Stimulated activated CD4-positive, alpha-beta T cell treated with anti-CD3 and anti-CD28 coated beads, Interleukin-2, amount 100 ng/mL, for 24 hours (primary cell): ENCODE measurements around the gene CLIC4.
"Not testable (repeated sequence)": the region's sequence is repeated elsewhere in the genome, so short reads cannot be mapped to it uniquely, and the experiment has no call there.

Source experiments
- DNase-seq, 2 donors: peaks; one replicate each; pipeline ENCODE4 v3.0.0-alpha.2; 2020

The CLIC4 gene

DNA sequence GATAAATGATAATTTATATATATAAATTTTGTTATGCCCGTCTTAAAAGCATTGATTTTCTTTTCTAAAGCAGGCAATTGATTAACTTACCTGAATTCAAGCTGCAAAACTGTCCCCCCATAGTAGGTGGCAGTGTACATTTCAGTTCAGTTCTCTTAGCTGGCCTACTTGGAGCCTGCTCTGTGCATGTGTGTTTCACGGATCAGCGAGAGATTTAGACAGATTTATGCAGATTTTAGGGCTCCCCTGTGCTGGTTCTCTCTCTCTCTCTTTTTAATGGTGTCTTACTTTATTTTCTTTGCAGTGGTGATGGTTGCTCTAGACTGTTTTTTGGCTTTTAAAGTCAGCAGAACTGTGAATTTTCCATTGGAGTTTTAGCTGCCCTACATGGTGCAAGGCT lies 30.7 kb downstream of the CLIC4 start:
- DNase-seq: no peak

- no peak for DNase-seq
Measured at GRCh38 chr1:24776821-24777220, 31.6 kb downstream of the CLIC4 start.

GRCh38 chr1:24778141-24778540 lies 32.9 kb downstream of the CLIC4 start:
- no peak for DNase-seq

DNA sequence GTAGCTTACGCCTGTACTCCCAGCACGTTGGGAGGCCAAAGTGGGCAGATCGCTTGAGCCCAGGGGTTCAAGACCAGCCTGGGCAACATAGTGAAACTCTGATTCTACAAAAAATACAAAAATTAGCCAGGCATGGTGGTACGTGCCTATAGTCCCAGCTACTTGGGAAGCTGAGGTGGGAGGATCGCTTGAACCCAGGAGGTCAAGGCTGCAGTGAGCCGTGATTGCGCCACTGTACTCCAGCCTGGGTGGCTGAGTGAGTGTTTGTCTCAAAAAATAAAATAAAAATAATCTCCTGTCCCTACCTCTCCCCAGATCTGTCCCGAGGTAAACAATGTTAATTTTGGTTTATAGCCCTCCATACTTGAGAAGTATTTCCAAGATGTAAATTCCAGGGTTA lies 34.0 kb downstream of the CLIC4 start:
- not testable (repeated sequence) for DNase-seq

DNA sequence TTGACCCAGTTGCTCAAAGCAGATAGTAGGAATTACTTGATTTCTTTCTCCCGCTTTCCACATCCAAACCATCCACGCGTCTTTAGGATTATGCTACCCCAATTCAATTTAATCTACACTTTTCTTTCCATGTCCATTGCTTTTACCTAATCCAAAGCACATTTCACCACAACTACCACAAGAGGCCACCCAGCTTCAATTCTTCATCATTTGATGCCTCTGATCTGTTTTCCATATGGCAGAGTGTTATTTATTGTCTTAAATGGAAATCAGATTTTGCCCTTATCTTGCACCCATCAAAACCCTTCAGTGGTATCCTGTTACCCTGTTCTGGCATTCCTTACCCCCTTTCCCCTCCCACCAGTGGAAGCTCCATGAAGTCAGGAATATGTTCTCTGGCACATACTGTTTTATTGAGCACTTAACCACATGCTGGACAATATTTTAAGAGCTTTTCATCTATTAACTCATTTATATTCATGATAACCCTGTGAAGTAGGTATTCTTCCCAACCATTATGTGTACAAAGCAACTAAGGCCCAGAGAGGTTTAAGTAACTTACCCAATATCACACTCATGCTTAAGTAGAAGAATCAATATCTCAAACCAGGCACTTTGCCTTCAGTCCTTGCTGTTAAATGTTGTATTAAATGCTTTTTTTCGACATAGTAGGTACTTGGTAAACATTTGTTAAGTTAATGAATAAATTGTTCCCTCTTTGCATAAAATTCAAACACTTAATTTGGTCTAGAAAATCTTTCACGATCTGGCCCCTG lies 34.6 kb downstream of the CLIC4 start:
- DNase-seq: no peak

- DNase-seq: not testable (repeated sequence)
Measured at GRCh38 chr1:24780626-24781025, 35.4 kb downstream of the CLIC4 start.

- no peak for DNase-seq
Measured at GRCh38 chr1:24782689-24783088, 37.4 kb downstream of the CLIC4 start.

DNA sequence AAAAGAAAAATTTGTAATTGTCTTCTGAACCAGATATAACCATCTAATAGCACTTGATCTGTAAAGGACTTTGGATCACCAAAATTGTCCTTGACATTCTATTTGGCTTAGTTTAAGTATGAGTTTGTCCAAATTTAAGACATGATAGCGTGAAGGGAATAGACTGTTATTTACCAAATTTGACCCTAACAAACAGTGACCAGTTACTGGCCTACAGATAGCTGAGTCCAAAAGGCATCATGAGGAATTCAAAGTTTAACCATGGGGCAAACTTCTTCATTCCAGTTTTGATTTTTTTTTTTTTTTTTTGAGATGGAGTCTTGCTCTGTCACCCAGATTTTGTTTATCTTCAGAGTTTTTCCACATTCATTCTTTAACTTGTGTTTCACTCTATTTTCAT lies 38.5 kb downstream of the CLIC4 start:
- no peak for DNase-seq

- DNase-seq: no peak
Measured at GRCh38 chr1:24786191-24786590, 40.9 kb downstream of the CLIC4 start.

GRCh38 chr1:24790490-24790889 lies 45.2 kb downstream of the CLIC4 start:
- DNase-seq: no peak

DNA sequence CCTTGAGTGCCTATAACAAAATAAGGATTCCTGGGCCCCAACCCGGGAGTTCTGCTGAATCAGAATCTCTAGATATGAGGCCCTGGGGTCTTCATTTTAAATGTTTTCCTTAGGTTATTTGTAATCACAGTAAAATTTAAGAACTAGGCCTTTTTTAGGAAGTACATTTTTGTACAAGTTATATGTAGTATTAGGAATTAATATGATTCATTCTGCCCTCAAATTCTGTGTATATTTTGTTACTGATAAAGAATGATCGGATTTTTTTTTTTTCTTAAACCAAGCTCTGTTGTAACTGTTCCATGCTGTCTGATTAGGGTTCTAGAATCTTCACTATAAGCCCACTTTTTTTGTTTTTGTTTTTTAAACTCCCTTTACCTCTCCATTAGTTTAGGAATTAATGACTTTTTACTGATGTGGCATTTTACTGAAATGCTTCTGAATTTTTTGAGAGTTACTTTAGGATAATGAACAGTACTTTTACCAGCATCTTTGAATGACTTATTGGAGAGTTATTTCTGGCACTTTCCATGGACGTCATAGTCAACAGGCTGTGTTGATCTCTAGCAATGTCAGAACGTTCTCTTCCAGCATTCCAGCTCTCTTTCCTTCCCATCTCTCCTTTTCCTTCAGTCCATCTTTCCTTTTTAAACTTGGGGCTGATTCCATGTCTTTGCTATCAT lies 48.3 kb downstream of the CLIC4 start:
- DNase-seq: no peak

GRCh38 chr1:24794130-24794502 lies 48.9 kb downstream of the CLIC4 start:
- not testable (repeated sequence) for DNase-seq

DNA sequence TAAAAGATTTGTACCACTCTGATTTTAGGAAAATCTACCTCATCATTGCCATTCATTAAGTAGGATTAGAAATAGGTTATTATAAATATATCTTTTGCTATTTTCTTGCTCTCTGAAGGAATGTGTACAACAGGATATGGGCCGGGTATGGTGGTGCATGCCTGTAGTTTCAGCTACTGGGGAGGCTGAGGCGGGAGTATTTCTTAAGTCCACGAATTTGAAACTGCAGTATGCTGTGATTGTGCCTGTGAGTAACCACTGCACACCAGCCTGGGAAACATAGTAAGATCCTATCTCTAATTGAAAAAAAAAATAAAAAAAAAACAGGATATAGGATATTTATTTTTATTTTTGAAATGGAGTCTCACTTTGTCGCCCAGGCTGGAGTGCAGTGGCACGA lies 50.0 kb downstream of the CLIC4 start:
- no peak for DNase-seq

DNA sequence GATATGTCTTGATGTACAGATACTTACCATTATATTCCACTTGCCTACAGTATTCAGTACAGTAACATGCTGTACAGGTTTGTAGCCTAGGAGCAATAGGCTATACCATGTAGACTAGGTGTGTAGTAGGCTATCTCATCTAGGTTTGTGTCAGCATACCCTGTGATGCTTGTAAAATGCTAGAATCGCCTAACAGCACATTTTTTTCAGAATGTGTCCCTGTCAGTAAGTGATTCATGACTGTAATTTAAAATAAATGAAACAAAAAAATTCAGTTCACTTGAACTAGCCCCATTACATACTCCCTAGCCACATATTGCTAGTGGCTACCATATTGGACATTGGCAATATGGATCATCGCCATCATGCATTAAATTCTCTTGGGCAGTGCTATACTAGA lies 51.3 kb downstream of the CLIC4 start:
- DNase-seq: no peak

GRCh38 chr1:24799242-24799641 lies 54.0 kb downstream of the CLIC4 start:
- DNase-seq: not testable (repeated sequence)

DNA sequence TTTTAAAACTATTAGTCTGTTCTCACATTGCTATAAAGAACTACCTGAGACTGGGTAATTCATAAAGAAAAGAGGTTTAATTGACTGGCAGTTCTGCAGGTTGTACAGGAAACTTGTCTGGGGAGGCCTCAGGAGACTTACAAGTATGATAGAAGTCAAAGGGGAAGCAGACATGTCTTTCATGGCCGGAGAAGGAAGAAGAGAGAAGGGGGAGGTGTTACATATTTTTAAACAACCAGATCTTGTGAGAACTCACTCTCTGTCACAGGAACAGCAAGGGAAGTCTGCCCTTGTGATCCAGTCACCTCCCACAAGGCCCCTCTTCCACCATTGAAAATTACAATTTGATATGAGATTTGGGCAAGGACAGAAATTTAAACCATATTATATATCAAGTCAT lies 55.9 kb downstream of the CLIC4 start:
- DNase-seq: no peak

DNA sequence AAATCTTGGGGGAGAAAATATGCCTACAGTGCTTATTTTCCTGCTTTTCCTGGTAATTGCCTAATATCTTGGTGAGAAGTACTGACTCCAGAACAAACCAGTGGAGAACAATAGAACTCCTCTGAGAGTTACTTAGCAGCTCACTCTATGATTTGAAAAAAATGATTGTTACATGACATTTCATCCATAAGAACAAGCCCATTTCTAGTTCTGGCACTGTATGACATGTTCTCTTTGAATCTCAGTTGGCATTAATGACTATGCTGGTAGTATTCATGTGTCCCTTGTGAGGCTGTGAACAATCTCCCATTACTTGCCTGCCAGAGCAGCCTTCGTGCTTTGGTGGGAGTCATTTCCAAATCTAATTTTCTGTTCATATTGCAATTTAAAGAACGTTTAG lies 58.0 kb downstream of the CLIC4 start:
- DNase-seq: no peak

GRCh38 chr1:24803987-24804530 lies 58.8 kb downstream of the CLIC4 start:
- DNase-seq: no peak

GRCh38 chr1:24805534-24806301 lies 60.5 kb downstream of the CLIC4 start:
- DNase-seq: no peak

GRCh38 chr1:24806588-24806987 lies 61.3 kb downstream of the CLIC4 start:
- DNase-seq: no peak

GRCh38 chr1:24811494-24811893 lies 66.2 kb downstream of the CLIC4 start:
- not testable (repeated sequence) for DNase-seq

- DNase-seq: not testable (repeated sequence)
Measured at GRCh38 chr1:24820221-24820620, 75.0 kb downstream of the CLIC4 start.

DNA sequence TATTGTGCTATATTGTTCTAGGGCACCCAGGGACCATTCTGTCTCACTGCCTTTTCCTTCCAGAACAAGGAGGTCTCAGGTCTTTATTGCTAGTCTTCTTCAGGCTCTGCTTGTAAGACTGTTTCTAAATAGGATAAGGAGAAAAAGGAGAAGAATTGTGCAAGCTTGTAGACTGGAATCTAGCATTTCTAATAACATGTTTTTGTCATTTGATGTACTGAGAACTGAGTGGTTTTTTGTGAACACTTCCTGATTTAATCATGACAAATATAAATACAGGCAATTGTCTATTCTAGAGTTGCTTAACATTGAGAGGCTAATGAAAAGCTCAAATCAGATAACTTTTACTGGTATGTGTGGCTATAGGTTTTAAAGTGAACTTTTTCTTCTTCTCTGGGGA lies 77.6 kb downstream of the CLIC4 start:
- DNase-seq: no peak

- not testable (repeated sequence) for DNase-seq
Measured at GRCh38 chr1:24823486-24823885, 78.2 kb downstream of the CLIC4 start.
